K562 (cell line): Measurements from ENCODE around the gene TAL1. TPM values are rescaled to one million over a fixed set of nuclear protein-coding genes. Genes with fewer than 3 reads are reported as not detected.

Source experiments
- ARHGAP35 ChIP-seq: fragments of 450-650 bp; IDR thresholded peaks from 2 replicates; pipeline ENCODE4 v1.6.1; 2018; ENCODE audit not compliant: partially characterized antibody
- ETV6 ChIP-seq, 3 experiments: fragments of 150-350 bp in 1 of 3; sonication (generic) in 1 of 3; formaldehyde crosslinking in 1 of 3; IDR thresholded peaks; 2 replicates each; pipeline versions ENCODE4 v1.6.1 to v1.8.0; 2014 to 2022; ENCODE audit warnings: borderline replicate concordance in 2 of 3, low read depth in 2 of 3, antibody characterized with exemption in 1 of 3, low read length in 1 of 3, mild to moderate bottlenecking in 1 of 3, missing genetic modification reagents in 1 of 3
- RFX7 ChIP-seq: fragments of 250-450 bp; sonication (Bioruptor Pico); IDR thresholded peaks from 2 replicates; pipeline ENCODE4 v1.5.1; 2021; ENCODE audit warnings: mild to moderate bottlenecking
- TSHZ1 ChIP-seq: fragments of 250-450 bp; sonication (Bioruptor Pico); IDR thresholded peaks from 2 replicates; pipeline ENCODE4 v1.4.0; 2020; ENCODE audit warnings: mild to moderate bottlenecking, moderate library complexity
- ZNF146 ChIP-seq: IDR thresholded peaks from one replicate; pipeline ENCODE4 v1.6.1; 2018; ENCODE audit warnings: missing compliant biosample characterization; ENCODE audit not compliant: unreplicated experiment
- ZNF766 ChIP-seq: fragments of 200-800 bp; sonication (Bioruptor generic); conservative IDR thresholded peaks from 2 replicates; pipeline ENCODE4 v1.6.1; 2016; ENCODE audit warnings: missing genetic modification characterization, missing compliant biosample characterization
- polyA plus RNA-seq, 8 experiments: library from polyadenylated mRNA; depleted of rRNA in 4 of 8; stranded (reverse) in 5 of 8; unstranded in 3 of 8; fragments of >200 nt; fragmentation: Nextera tagmentation in 2 of 8; fragmentation: Illumina TruSeq in 1 of 8; extraction: Ambion mirVana in 2 of 8; extraction: Trizol in 1 of 8; gene quantifications; 2 replicates each; pipeline versions ENCODE4 v1.2.1 to v1.2.3, GENCODE V29; 2011 to 2014; ENCODE audit warnings: inconsistent platforms in 1 of 8, missing spikeins in 1 of 8
- total RNA-seq, 7 experiments: library from RNA; depleted of rRNA in 6 of 7; stranded (reverse); fragments of >200 nt in 6 of 7; fragmentation: Illumina TruSeq in 2 of 7; extraction: Trizol in 2 of 7; gene quantifications; 2 replicates each; pipeline versions ENCODE4 v1.2.1 to v1.2.3, GENCODE V29; 2011 to 2021; ENCODE audit warnings: low replicate concordance in 1 of 7

TAL1 gene
- total and polyA plus RNA-seq, 9 of the 15 experiments (the other 6 are each of a cell fraction or from before 2014, with no cell fraction given) = 18.5 to 106 (median 59.7) TPM

- TF ChIP-seq TSHZ1 (CRISPR knock-in tag) (no peak), ZNF766 (CRISPR knock-in tag) (no peak), ARHGAP35 (no peak), RFX7 (no peak), ETV6 (IDR thresholded peaks at IDR 0.05; ENCODE audit: borderline replicate concordance in 1 of 2, low read depth in 2 of 2, low read length in 1 of 2) (no peak), ETV6 (CRISPR knock-in tag; IDR thresholded peaks at IDR 0.05; ENCODE audit: borderline replicate concordance) (no peak), ZNF146 (CRISPR knock-in tag) (no peak)
Observed at GRCh38 chr1:47226121-47226838, 5.7 kb downstream of the TAL1 start (continued).
